Raji (cell line): ENCODE results near the gene PTPRC.

Experiments
- POLR2A ChIP-seq: IDR thresholded peaks from 2 replicates; pipeline ENCODE4 v1.6.1; 2011; ENCODE audit warnings: low read depth, low read length, control low read depth; ENCODE audit not compliant: insufficient read depth

The PTPRC gene

DNA sequence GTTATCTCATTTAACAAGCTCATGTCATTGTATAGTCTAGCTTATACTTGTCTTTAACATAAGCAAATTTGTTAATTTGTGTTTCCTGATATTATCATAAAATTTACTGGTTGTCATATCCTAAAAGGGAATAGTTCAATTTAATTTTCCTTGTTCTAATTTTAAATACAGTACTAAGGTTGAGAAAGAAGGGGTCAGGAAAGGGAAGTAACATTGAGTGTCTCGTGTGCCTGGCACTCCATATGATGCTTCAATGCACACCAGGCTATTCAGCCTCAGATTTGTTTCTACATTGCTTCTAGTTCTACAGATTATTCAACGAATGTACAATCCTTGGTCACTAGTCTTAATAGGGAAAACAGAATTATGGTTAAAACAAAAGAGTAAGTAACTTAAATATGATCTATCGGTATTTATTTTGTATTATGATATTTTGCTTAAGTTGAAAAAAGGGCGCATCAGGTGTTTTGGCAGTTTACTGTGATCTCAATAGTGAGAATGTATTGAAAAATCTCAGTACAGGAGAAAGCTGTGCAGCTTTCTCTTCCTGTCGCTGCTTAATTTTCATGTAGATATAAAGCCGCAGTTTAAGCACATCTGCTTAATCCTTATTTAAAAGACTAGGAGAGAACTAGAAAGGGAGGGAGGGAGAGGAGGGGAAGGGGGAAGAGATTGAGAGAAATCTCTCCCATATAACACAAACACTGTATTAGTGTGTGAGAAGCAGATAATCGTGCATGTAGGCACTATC is 13.0 kb downstream of the PTPRC start:
- TF ChIP-seq POLR2A: no peak

DNA sequence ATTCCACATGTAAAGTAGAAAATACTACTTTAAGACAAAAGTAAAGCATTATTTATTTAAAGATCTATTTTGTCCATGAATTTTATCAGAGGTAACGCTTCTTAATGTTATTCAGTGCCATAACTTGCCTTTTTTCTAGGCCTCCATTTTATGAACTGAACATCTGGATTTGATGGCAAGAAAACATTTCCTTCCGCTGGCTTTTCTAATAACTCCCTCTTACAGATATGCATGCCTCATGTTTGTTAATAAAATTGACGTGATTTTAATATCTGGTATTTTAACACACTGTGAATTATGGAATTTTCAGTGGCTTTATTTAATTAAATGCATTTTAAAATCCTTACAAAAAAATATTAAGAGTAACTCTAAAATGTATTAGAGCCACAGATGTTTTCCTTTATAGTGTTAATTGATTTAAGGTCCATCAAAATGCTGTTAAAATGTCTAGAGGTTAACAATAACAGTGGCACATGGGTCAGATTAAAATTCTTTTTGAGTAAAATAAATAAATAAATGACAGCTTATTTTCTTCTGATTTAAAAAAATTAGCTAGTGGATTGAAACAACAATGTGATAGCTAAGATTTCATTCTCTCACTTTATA is 15.1 kb downstream of the PTPRC start:
- TF ChIP-seq POLR2A: no peak

DNA sequence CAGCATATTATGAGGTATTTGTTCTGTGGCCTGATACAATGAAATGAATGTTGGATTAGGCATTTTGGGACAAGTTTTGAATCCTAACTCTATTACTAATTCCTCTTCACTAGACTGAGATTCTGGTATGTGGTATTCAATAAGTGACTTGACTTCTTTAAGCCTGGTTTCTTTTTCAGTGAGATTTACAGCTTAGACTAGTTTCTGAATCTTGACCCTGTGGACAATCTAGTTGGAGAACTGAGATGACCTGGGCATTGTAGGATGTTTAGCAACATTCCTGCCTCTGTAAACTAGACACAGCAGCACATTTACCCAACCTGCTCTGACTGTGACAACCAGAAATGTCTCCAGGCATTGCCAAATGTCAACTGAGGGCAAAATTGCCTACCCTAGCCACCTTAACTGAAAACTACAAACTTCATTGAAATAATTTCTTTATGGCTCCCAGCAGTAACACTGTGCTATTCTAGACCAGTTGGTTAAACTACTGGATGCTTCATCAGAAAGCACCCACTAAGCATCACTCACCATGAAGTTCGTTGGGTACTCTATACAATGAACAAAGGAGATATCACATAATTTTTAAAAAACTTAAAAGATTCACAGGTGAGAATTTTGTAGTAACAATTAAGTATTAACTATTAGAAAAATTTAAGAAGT is 16.8 kb downstream of the PTPRC start:
- TF ChIP-seq POLR2A: no peak

DNA sequence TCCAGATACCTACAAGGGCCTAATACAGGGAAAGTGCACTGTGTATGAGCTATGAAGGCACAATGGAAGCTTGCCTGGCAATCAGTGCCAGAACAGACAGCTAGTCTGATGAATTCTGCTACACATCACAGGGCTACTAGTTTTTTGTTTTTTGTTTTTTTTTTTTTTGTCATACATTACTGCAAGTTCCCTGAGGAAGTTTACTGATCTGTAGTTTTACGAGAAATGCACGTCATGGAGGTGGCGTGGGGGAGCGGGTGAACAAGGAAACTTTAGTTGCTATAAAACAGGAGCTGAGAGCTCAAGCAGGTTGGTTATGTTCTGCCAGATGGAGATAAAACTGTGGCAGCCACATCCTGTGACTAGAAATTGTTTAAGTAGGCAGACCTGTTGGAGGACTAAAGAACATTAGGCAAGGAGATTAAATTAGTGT is 17.7 kb downstream of the PTPRC start:
- no peak for TF ChIP-seq POLR2A

DNA sequence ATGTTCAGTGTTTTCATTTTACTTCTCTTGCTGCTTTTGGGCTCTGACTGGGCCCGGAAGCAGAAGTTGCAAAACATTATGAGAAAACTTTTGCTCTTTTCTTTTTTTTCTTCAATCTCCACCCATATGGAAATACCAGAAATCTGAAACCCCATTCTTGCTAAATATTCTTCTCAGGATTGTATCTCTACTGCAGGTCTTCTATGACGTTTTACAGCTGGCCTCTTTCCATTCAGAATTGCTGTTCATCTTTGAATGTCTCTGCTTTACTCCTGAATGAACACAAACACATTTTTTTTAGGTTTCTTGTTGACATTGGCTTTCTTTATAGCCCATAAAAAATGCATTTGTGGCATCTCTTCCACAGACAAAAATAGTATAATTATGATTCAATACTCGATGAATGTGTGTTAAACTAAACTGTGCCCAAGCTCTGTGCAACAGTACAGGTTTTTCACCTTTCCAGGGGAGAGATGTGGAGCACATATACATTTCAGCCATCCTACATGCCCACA is 18.8 kb downstream of the PTPRC start:
- no peak for TF ChIP-seq POLR2A

DNA sequence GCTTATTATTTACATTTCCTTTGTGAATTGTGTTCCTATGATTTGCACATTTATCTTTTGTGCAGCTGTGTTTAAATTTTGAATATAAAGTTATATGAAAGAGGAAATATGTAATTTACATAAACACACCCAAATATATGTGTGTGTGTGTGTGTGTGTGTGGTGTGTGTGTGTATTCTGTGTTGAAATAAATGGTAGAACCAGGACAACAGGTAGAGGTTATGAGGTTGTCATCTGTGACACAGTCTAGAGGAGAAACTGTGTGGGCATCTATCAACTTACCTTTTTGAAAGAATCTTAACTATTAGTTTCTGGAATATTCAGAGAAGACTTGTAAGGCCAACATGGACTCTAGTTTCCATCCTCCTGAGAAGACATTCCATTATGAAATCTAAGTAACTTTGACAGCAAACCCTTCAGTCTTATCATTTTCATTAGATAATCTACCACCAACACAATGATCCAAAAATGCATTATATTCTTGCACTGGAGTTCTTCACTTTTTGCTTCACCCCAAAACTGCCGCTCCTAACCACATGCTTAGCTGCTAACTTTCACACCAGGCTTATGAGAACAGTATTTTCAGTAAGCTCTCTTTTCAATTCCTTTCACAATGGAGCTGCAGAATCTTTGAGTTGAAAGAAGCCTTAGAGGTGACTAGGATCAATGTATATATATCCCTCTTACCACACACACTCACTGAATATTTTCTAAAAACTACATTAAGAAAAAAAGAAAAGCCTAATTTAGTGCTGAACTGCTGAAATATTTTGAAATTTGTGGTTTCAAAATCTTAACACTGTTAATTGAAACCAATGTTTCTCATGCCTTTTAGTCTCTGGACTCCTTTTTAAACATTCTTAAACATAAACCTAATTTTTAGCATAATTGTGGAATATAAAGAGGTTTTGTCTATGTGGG is 21.8 kb downstream of the PTPRC start:
- no peak for TF ChIP-seq POLR2A

DNA sequence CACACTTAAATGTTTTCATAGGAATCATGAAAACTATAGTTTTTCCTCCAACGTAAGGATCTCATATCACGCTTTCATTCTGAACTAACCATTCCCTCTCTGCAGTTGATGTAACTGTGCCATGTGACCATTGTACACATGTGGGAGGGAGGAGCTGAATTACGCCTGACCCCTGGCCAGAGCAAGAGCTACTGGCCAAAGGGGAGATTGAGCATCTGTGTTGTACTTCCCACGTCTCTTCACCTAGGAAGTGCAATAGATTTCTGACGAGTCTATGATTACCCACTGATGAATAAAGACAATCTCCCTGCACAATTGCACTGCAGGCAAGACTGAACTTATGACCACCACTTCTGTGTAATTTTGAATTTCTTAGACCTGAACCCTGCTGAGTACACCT is 24.0 kb downstream of the PTPRC start:
- no peak for TF ChIP-seq POLR2A

DNA sequence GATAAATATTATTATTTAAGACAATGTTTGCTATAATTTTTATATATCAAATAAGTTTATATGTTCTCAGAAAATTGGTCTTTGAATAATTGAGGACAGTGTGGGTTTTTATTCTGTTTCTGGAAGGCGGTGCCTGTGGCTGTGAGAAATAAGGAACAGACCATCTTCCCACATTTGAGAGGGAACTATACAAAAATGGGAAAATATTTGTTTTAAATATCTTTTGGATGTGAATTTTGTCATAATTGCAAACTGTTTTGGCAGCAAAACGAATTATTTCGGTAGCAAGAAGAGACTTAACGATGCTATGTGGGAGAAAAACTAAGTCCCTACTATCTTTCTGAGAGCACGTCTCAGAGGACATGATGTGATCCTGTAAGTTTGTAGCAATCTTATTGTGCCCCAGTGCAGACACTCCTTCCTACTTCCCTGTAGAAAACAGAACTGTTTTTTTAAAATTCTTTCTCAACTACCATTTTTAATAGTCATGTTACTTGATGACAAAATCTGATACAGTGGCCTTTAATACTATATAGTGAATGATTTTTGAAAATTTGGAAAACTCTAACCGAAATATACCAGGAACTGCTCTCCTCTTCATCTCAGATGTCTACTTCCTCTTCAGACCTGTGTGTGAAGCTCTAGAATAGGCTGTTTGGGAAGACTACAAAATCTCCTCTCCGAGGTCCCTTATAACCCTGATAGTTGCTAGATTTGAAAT is 25.4 kb downstream of the PTPRC start:
- TF ChIP-seq POLR2A: no peak

DNA sequence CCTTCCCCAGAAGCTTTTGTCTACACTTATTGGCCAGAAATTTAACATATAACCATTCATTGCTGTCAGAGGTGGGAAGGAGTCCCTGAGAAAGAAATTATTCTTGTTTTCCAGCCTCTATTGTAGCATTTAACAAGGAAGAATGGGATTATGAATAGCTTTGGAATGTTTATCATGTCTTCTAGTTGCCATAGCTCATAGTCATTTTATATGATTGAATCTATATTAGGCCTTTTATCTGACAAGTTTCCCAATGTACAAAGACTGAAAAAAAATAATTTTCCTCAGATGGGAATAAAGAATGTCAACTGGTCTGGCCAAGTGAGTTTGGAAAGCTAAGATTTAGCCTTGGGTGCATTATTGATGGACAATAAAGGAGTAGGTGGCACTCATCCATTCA is 28.3 kb downstream of the PTPRC start:
- no peak for TF ChIP-seq POLR2A

DNA sequence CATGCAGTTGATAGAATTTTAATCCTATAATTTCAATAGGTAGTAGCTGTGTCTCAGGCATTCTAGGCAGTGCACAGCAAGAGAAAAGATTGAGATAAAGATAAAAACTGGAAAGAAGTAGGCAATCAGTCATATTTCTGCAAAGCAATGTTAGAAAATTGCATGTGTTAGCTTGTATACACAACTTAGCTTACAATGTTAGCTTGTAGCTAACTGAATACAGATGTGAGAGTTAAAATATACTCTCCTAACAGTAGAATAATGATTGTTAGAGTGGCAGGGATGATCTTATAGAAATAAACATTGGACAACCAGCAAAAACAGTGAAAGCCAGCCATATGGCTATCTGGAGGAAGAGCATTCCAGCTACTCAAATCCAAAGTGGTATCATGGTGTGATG is 29.0 kb downstream of the PTPRC start:
- no peak for TF ChIP-seq POLR2A

DNA sequence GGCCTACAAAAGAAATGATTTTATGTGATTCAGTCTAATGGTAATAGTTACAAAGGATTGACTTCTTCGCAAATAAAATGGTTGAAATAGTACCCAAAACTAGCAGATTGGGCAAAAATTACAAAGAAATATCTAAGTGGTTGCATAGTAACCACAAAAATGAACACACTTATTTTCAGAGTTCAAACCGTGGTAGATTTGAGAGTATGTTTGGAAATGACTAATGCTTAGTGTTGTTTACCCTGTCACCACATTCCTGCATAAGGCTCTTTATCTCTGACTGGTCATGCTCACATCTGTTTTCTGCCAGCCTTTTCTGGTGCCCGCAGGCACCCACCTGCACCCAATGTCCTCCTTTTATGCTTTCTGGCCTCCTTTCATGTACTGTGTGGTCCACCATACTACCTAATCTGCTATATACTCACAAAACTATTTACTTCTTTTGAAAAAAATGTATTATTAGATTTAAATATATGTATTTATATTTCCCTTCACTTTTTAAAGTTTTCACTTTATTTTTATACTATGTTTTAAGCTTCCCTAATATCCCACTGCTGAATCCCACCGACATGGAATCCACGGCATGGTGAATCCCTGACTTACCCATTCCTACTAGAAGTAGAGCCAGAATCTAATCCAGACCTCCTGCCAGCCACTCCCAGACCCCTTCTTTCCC is 30.3 kb downstream of the PTPRC start:
- no peak for TF ChIP-seq POLR2A

DNA sequence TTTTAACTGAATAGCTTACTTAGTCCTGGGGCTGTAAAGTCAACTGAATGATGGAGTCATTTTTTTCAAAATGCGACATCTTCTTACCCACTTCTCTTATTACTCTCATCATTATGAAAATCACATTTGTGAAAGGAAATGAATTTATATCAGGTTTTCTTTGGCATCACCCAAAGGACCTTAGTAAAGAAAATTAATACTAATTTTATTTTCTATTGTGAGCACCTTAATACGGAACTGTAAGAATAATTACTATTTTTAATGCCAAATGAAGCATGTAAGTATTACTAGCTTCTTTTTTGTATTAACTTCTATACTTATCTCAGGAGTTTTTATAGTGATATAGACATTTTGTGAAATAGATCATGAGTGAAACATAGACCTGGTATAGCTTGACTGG is 30.9 kb downstream of the PTPRC start:
- no peak for TF ChIP-seq POLR2A

DNA sequence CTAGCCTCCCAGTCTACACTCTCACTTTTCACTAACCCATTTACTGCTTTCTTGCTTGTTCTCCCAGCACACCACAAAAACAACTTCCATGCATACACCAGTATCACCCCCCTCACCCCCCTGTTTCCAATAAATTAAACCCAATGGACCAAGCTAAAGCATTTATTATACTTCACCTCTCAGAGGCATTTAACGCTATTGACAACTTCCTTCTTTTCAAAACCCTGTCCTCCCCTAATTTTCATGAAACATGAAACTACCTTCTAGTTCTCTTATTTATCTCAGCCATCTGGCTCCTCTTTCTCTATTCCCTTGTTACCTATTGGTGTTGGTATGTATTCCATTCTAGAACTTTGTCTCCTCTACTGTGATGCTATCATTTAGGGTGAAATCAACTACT is 32.3 kb downstream of the PTPRC start:
- peak; percentile 26; the same call in 1 of the 2 replicates for TF ChIP-seq POLR2A

DNA sequence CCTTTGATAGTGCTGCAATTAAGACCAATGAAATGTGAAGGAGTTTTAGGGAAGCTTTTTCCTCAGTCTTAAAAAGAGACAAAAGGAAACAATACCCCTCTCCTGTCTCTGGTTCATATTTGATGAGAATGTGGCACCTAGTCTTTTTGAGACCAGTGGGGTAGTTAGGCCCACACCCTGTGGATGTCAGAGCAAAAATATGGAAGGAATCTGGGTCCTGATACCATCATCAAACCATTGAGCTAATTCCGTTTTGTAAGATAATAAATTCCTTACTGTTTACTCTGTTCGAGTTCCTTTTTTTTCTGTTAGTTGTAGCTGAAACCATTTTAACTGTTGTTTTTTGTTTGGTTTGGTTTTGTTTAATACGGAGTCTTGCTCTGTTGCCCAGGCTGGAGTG is 33.3 kb downstream of the PTPRC start:
- no peak for TF ChIP-seq POLR2A
